HG03060 (cell line): ENCODE data around the gene TGM2.

Experiments
- ATAC-seq: cut with Tn5 transposase; IDR thresholded peaks from one replicate; pipeline ENCODE4 v1.9.1; 2021; ENCODE audit warnings: low read depth, moderate number of reproducible peaks; ENCODE audit not compliant: unreplicated experiment

The TGM2 gene

GRCh38 chr20:38134427-38135270 lies 30.4 kb downstream of the TGM2 start:
- ATAC-seq = no peak

GRCh38 chr20:38133680-38134426 lies 31.2 kb downstream of the TGM2 start:
- ATAC-seq = no peak

GRCh38 chr20:38132910-38133501 lies 32.1 kb downstream of the TGM2 start:
- ATAC-seq = no peak

DNA sequence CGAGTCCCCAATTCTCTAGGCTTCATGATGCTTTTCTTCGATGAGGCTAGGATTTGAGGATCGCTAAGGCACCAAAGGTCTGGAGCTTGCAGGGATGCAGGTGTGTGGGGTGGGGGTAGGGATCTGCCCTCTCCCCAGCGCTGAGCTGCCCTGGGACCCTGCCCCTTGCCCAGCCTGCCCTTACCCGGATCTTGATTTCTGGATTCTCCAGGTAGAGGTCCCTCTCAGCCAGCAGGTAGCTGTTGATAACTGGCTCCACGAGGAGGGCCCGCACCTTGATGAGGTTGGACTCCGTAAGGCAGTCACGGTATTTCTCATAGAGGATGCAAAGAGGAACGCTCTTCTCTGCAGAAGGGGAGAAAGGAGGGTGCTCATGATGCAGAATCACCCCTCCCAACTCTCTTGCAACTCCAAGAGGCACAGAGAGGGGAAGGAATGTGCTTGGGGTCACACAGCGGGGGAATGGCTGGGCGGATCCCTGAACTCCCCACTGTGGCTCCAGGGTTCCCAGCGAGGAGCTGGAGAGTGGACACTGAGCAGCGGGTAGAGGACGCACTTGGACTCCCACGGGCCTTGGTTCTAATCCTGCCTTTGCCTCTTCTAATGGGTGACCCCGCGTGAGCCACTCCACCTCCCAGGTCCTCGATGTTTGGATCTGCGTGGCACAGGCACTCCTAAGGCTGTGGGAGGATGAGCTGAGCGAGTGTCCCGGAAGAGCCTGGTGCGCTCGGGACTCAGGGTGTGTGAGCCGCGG lies 32.7 kb downstream of the TGM2 start:
- ATAC-seq = no peak

DNA sequence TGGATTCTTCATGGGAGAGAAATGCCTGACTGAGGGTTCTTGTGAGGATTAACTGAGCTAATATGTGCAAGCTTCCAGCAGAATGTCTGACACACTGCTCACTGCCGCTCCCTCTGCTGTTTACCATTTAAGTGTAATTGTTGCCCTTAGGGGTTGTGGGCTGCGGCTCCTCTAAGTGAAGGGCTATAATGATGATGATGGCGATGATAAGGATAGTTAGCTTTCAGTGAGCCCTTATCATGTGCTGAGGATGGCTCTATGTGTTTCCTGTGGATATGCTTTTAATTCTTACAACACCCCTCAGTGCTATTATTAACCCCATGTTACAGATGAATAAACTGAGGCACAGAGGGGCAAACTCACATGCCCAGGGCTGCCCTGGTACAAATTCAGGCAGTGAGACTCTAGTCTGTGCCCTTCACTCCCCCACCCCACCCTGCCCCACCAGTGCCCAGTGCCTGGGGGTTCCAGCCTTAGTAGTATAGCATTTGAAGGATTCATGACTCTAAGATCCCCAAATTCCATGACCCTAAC lies 33.4 kb downstream of the TGM2 start:
- no peak for ATAC-seq

DNA sequence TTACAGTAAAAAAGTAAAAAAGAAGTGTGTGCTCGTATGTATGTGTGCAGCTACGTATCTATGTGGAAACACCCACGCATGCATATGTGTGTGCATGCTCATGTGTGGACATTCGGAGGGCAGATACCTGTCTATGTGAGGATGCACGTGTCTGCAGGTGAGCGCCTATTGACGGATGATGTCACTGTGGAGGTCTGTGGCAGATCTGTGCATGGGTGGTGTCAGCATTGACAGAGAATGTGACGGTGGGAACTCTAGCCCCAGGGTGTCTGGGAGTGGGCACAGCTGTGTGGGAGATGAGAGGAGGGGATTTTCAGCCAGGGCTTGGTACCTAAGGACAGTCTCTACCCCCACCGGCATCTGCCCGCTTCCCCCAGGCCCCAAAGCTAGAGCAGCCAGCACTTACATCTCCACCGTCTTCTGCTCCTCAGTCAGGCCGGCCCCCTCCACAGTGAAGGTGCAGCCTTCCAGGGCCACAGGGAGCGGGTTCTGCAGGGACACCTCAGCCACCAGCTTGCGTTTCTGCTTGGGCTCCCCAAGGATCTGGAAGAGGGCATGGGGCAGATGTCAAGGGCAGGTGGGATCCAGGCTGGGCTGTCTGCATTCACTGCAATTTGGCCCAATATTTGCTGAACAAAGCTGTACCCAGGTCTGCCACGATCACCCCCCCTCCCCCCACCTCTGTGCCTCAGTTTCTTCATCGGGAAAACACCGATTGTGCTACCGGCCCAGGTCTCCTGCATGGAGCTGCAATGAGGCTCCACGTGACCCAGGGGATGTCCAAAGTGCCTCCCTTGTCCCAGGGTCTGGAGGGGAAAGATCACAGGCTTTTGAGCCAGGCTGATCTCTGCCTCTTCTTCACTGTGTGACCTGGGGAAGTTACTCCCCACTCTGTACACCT lies 34.1 kb downstream of the TGM2 start:
- no peak for ATAC-seq

DNA sequence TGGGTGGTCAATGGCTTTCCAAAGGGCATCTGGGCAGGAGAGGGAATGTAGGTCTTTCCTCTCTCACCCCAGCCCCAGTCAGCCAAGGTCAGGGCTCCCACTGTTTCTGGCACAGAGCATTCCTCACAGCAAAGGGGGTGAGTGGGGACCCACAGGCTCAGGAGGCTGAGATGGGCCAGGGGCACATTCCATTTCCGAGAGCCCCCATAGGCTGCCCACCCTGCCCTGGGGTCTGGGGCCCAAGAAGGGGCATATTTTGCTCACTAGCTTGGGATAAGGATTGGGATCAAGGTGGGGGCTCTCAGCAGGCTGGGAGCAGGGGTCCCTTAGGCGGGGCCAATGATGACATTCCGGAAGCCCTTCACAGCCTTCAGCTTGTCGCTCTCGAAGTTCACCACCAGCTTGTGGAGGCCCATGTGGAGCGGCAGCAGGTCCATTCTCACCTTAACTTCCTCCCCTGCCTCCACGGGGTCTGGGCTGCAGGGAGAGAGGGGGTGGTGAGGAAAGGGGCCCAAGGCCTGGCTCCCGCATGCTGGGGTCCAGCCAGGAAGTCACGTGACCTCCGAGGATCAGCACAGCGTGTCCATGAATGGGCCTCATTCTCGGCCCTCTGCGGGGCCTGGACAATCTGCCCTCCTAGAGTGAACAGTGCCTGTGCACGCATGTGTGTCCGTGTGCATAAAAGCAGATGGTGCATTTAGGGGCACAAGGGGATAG lies 35.0 kb downstream of the TGM2 start:
- no peak for ATAC-seq

DNA sequence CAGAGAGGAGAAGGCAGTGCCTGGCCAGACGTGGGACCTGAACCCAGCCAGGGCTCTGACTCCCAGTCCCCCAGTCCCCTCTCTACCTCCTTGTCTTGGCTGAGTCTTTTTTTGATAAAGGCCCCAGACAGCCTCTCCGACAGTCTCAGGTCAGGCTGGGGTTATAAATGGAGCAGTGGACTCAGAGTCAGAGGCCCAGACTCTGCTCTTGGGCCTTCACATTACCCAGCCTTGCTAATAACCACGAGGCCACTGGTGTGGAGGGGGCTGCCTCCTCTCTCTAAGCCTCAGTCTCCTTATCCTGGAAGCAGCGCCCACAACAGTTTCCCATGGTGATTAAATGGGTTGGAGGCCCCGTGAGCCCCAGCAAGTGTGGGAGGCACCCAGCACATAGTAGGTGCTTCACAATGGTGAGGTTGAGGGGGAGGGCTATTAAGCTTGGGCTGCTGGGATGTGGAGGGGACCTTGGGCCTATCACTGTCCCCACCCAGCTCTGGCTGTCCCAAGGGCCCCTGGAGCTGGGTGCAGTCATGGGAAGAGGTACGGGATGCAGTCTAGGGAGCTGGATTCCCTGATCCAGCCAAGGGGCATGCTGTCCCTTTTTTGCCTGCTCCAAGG lies 35.7 kb downstream of the TGM2 start:
- no peak for ATAC-seq

GRCh38 chr20:38128691-38129090 lies 36.4 kb downstream of the TGM2 start:
- ATAC-seq = no peak

DNA sequence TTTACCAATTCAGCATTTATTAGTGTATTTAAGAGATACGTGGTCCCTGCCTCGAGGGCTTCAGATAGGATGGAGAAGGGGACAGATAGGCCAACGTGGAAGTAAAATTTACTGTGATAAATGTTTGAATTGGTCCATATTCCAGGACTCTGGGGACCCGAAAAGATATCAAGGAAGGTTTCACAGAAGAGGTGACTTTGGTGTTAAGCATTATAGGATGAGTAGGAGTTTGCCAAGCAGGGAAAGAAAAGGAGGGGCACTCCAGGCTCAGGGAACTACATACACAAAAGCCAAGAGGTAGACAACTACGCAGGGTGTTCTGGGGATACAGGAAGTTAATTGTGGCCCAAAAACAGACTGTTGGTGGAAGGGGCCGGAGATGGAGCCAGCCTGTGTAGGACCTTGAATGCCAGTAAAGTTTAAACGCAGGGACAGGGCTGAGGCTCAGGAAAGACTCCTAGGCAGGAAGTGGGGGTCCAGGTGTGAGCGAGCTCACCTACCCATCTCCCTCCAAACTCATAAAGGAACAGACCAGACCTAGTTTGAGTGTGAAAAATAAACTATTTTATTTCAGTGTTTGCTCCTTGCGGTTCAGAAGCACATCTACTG lies 37.0 kb downstream of the TGM2 start:
- no peak for ATAC-seq

DNA sequence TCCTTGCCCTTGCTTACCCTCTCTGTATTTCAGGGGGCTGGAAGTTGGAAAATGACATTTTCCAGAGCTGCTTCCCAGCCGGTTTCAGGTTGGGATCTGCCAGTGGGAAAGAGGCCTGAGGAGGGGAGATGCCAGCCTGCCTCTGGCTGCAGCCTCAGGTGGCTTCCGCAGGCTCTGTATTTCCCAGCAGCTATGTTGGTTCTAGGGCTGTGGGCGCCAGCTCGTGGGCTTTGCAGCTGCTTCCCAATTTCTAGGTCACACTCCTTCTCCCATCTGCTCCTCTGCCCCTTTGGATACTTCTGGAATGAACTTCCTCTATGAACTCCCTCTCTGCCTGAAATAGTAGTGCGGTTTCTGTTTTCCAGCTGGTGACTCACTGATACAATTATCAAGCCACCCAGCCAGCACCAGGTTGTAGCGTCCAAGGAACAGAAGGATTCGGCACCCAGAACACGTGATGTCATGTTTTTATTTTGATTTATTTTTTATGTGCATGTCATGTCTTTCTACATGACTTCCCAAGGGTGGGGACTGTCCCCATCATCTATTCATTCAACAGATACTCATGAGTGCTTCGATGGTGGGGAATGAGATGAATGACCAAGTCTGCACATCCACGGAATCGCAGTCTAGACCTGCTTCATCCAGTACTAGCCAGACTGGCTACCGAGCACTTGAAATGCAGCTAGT lies 38.0 kb downstream of the TGM2 start:
- no peak for ATAC-seq

- no peak for ATAC-seq
Observed at GRCh38 chr20:38126146-38126921, 38.7 kb downstream of the TGM2 start.

DNA sequence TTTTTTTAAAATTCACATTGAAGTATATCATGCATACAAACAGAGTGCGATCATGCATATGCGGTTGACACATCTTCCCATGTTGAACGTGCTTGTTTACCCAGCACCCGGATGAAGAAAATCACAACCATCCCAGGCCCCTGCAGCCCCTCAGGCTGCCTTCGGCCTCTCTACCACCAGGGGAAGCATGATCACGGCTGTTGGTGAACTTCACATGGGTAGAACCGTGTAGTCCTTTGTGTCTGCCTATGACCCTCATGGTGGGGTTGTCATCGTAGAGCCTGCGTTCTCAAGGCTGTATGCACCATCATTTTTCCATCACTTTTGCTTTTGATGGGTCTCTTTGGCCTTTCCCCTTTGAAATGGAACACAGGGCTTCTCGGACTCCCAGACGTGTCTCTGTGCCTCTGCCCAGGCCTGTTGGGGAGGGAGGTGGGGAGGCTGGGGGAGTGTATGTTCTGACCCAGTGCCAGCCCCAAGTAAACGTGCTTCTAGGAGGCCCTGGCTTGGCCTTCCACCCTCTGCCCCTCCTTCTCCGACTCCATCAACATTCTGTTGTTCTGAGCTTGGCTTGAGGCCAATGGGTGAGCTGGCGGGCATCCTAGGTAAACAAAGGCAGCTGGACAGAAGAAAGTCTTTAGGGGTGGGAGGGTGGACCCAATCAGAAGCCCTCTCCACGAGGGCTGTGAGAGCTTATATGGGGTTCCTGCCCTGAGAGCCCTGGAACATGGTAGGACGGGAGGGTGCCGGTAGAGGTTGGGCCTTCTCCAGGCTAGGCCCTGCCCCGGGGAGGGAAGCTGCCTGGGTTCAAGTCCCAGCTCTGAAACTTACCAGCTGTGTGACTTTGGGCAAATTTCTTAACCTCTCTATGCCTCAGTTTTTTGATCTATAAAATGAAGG lies 39.7 kb downstream of the TGM2 start:
- no peak for ATAC-seq

DNA sequence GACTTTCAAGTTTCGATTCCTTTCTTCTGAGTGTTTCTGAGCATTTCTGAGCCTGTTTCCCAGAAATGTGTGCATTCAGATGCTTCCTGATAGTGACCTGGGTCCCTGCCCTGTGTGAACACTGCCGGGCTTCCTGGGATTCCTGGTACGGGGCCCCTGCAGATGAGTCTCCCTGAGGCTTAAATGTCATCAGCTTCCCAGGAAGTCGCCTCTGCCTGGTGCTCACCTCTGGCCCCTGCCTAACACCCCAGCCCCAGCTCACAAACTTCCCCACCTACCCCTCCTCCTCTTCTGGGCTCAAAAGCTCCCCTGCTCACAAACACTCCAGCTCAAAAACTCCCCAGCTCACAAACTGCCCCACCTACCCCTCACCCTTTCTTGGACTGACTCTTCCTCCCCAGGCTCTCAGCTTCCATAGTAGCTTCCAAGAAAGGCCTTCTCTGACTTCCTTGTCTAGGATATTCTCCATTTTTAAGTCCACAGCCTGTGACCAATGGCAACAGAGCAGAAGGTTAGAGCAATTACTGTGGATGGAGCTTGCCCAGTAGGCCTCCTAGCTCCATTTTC lies 42.0 kb downstream of the TGM2 start:
- ATAC-seq = no peak

- ATAC-seq = no peak
Observed at GRCh38 chr20:38121741-38122140, 43.3 kb downstream of the TGM2 start.

DNA sequence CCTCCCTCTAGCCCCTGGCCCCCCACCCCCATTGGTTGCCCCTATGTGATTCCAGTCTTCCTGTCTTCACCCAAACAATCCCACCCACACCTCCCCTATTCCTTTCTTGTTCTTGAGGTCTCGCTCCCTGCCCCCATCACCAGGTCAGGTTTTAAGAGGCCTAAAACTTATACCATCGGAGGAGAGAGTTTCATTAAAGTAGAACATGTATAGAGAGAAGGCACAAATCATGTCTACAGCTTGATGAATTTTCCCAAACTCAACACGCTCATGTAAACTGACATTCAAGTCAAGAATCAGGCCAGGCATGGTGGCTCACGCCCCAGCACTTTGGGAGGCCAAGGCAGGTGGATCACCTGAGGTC lies 44.5 kb downstream of the TGM2 start:
- no peak for ATAC-seq
